OCI-LY1 (cell line): ENCODE results near the gene LRMDA.

Experiments
- H2AFZ ChIP-seq: fragments of 200-600 bp; sonication (generic), shearing (Covaris generic); 2 replicates; pipeline ENCODE4 v1.6.0; 2014; ENCODE audit warnings: antibody characterized with exemption, mild to moderate bottlenecking, low read length
- H3F3A ChIP-seq: fragments of 200-600 bp; sonication (generic), shearing (Covaris generic); 2 replicates; pipeline ENCODE4 v1.6.0; 2014; ENCODE audit warnings: mild to moderate bottlenecking, antibody characterized with exemption, low read length, moderate library complexity; ENCODE audit not compliant: insufficient read depth
- H3K27ac ChIP-seq: fragments of 200-600 bp; sonication (generic); 2 replicates; pipeline ENCODE4 v1.5.1; 2014; ENCODE audit warnings: low read length, mixed run types, mild to moderate bottlenecking, low read depth; ENCODE audit not compliant: poor library complexity, severe bottlenecking
- H3K27me3 ChIP-seq: fragments of 200-600 bp; sonication (generic); 2 replicates; pipeline ENCODE4 v1.6.0; 2014; ENCODE audit warnings: antibody characterized with exemption, mild to moderate bottlenecking, low read length, moderate library complexity; ENCODE audit not compliant: insufficient read depth
- H3K36me3 ChIP-seq: fragments of 200-600 bp; sonication (generic); 2 replicates; pipeline ENCODE4 v1.6.1; 2014; ENCODE audit warnings: mild to moderate bottlenecking, antibody characterized with exemption, low read length, moderate library complexity, mixed read lengths; ENCODE audit not compliant: insufficient read depth
- H3K4me1 ChIP-seq: fragments of 200-600 bp; sonication (generic); 2 replicates; pipeline ENCODE4 v1.5.1; 2014; ENCODE audit warnings: mild to moderate bottlenecking, low read length, moderate library complexity; ENCODE audit not compliant: insufficient read depth, severe bottlenecking
- H3K4me2 ChIP-seq: fragments of 200-600 bp; sonication (generic), shearing (Covaris generic); 2 replicates; pipeline ENCODE4 v1.6.1; 2014; ENCODE audit warnings: low read length
- H3K4me3 ChIP-seq: fragments of 200-600 bp; sonication (generic); 2 replicates; pipeline ENCODE4 v1.5.1; 2014; ENCODE audit warnings: low read length, low read depth, mild to moderate bottlenecking, mixed read lengths; ENCODE audit not compliant: poor library complexity, severe bottlenecking
- H3K79me2 ChIP-seq: fragments of 200-600 bp; shearing (Covaris generic); 2 replicates; pipeline ENCODE4 v1.6.1; 2016; ENCODE audit warnings: mixed run types, low read length, mixed read lengths; ENCODE audit not compliant: insufficient read depth
- H3K9ac ChIP-seq: fragments of 200-600 bp; sonication (generic), shearing (Covaris generic); 2 replicates; pipeline ENCODE4 v1.6.1; 2014; ENCODE audit warnings: mild to moderate bottlenecking, low read length, mixed read lengths
- H3K9me2 ChIP-seq: fragments of 200-600 bp; sonication (generic), shearing (Covaris generic); 2 replicates; pipeline ENCODE4 v1.6.1; 2014; ENCODE audit warnings: low read depth, mild to moderate bottlenecking, low read length, mixed read lengths
- H3K9me3 ChIP-seq: fragments of 200-600 bp; shearing (Covaris generic); 2 replicates; pipeline ENCODE4 v1.6.1; 2014; ENCODE audit warnings: low read length, mixed read lengths
- H4K20me1 ChIP-seq: fragments of 200-600 bp; sonication (generic), shearing (Covaris generic); 2 replicates; pipeline ENCODE4 v1.6.0; 2016; ENCODE audit warnings: mild to moderate bottlenecking, low read length; ENCODE audit not compliant: insufficient read depth
- EZH2 ChIP-seq: fragments of 200-600 bp; sonication (generic), shearing (Covaris generic); IDR thresholded peaks from 2 replicates; pipeline ENCODE4 v1.8.0; 2017; ENCODE audit warnings: borderline replicate concordance, mixed run types, mild to moderate bottlenecking, antibody characterized with exemption, low read length, moderate library complexity, mixed read lengths
- TF ChIP-seq, protein P1 (sequence below): fragments of 200-600 bp; sonication (generic), shearing (Covaris generic); IDR thresholded peaks from 2 replicates; pipeline ENCODE4 v1.5.1; 2017; ENCODE audit warnings: mild to moderate bottlenecking, antibody characterized with exemption, low read length, moderate library complexity, mixed read lengths

LRMDA gene

DNA sequence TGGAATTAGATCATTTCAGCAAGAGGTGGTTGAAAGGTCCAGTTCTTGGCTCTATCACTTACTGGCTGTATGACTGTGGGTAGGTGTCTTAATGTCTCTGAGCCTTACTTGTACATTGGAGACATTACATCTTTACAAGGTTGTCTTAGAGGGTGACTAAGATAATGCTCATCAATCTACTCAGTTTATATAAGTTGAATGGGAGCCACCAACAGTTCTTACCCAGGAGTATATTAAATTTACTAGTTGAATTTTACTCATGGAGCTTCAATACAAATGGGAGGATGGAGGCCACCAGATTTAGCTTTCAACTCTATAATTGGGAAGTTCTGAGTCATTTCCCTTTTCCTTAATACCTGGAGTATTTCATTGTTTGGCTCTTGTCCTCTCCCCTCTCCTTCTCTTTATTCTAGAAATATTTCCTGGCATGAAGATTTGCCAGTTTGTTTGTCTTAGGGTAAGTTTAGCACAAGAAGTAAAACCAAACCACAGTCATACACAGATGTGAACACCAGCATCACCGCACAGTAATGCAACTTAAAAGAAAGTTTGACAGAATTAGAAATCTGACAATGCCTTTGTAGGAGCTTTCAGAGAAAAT lies 222.8 kb downstream of the LRMDA start:
- no peak overlapping the region for H3K4me3 ChIP-seq
- no peak for TF ChIP-seq EZH2
- TF ChIP-seq, protein P1, sequence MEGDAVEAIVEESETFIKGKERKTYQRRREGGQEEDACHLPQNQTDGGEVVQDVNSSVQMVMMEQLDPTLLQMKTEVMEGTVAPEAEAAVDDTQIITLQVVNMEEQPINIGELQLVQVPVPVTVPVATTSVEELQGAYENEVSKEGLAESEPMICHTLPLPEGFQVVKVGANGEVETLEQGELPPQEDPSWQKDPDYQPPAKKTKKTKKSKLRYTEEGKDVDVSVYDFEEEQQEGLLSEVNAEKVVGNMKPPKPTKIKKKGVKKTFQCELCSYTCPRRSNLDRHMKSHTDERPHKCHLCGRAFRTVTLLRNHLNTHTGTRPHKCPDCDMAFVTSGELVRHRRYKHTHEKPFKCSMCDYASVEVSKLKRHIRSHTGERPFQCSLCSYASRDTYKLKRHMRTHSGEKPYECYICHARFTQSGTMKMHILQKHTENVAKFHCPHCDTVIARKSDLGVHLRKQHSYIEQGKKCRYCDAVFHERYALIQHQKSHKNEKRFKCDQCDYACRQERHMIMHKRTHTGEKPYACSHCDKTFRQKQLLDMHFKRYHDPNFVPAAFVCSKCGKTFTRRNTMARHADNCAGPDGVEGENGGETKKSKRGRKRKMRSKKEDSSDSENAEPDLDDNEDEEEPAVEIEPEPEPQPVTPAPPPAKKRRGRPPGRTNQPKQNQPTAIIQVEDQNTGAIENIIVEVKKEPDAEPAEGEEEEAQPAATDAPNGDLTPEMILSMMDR = no peak
- no peaks in the 10 kb centered on the region for H3K9me2 ChIP-seq
- no peak overlapping the region for H2AFZ ChIP-seq
- H3K4me1 ChIP-seq = no peaks in the 10 kb centered on the region
- H3K9me3 ChIP-seq = no peaks in the 10 kb centered on the region
- no peaks in the 10 kb centered on the region for H4K20me1 ChIP-seq
- no peaks in the 10 kb centered on the region for H3K79me2 ChIP-seq
- no peaks in the 10 kb centered on the region for H3K36me3 ChIP-seq
- no peak overlapping the region for H3K9ac ChIP-seq
- no peak overlapping the region for H3K4me2 ChIP-seq
- 0 out of 2 replicates have a peak, but pooled peaks cover 4% of the 10 kb centered on the region for H3K27me3 ChIP-seq
- no peak overlapping the region for H3K27ac ChIP-seq
- H3F3A ChIP-seq = no peaks in the 10 kb centered on the region

GRCh38 chr10:75654772-75655171 lies 223.3 kb downstream of the LRMDA start:
- Histone ChIP-seq H3K4me1 (no peaks in the 10 kb centered on the region), H3K27me3 (0 out of 2 replicates have a peak, but pooled peaks cover 6% of the 10 kb centered on the region), H3K79me2 (no peaks in the 10 kb centered on the region), H3K4me2 (no peak overlapping the region), H3K27ac (no peak overlapping the region), H3K9me3 (no peaks in the 10 kb centered on the region), H3K36me3 (no peaks in the 10 kb centered on the region), H3K9ac (no peak overlapping the region), H3F3A (no peaks in the 10 kb centered on the region), H3K4me3 (no peak overlapping the region), H2AFZ (no peak overlapping the region), H3K9me2 (no peaks in the 10 kb centered on the region), H4K20me1 (no peaks in the 10 kb centered on the region)
- TF ChIP-seq, protein P1 = no peak
- no peak for TF ChIP-seq EZH2

DNA sequence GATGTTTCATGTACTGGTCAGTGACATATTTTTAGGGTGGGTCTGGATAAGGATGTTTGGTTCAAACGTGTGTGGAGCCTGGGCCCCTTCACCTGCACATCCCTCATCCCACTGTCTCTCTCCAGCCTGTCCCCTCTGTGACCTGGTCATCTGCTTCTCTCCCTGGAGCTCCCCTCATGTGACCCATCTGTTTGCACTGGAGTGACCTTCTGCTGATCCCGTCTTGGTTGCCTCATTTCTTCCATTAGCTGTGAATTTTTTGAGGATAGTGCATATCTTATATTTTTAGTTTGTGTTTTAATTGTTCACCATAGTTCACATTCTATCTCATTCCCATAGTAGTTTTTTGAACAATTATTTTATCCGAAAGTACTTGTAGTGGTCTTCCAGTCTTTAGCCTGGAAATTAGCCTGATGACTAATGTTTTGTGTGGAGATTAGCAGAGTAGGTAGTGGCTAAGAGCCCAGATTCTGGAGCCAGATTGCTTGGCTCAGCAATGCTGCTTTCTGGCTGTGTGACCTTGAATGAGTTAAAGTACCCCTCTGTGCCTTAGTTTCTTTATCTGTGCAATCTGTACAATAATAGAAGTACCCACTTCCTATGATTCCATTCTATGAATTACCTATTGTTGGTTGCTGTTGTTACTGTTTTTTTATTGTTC lies 224.5 kb downstream of the LRMDA start:
- Histone ChIP-seq H4K20me1 (no peaks in the 10 kb centered on the region), H3K36me3 (no peaks in the 10 kb centered on the region), H2AFZ (no peak overlapping the region), H3K9ac (no peak overlapping the region), H3K27ac (no peak overlapping the region), H3K27me3 (0 out of 2 replicates have a peak, but pooled peaks cover 7% of the 10 kb centered on the region), H3K9me2 (no peaks in the 10 kb centered on the region), H3K9me3 (no peaks in the 10 kb centered on the region), H3K4me2 (no peak overlapping the region), H3F3A (no peaks in the 10 kb centered on the region), H3K79me2 (no peaks in the 10 kb centered on the region), H3K4me3 (no peak overlapping the region), H3K4me1 (no peaks in the 10 kb centered on the region)
- no peak for TF ChIP-seq EZH2
- TF ChIP-seq, protein P1 = no peak
